Measurements from ENCODE around the gene FKBP11.
A peak's percentile ranks its signal among the peaks of the same experiment; 100 is the strongest.
"Not testable (repeated sequence)": the region's sequence is repeated elsewhere in the genome, so short reads cannot be mapped to it uniquely, and the experiment has no call there.

FKBP11 gene

GRCh38 chr12:48954841-48955501, 29.7 kb upstream of the FKBP11 start:
- no peak for DNase-seq

GRCh38 chr12:48954061-48954460, 28.8 kb upstream of the FKBP11 start:
- DNase-seq, result no peak

GRCh38 chr12:48952691-48953090, 27.4 kb upstream of the FKBP11 start:
- no peak for DNase-seq

GRCh38 chr12:48947727-48948126, 22.4 kb upstream of the FKBP11 start:
- no peak for DNase-seq

- no peak for DNase-seq
These were observed 21.7 kb upstream of the FKBP11 start for GRCh38 chr12:48946943-48947342.

- no peak for DNase-seq
These were observed 20.9 kb upstream of the FKBP11 start for GRCh38 chr12:48946205-48946604.

- DNase-seq, result no peak
These were observed 17.9 kb upstream of the FKBP11 start for GRCh38 chr12:48943221-48943620.

- no peak for DNase-seq
These were observed 14.9 kb upstream of the FKBP11 start for GRCh38 chr12:48940181-48940580.

- DNase-seq, result no peak
These were observed 13.5 kb upstream of the FKBP11 start for GRCh38 chr12:48938805-48939204.

GRCh38 chr12:48937170-48937569, 11.9 kb upstream of the FKBP11 start:
- no peak for DNase-seq

- DNase-seq, result peak; percentile 75
These were observed 11.2 kb upstream of the FKBP11 start for GRCh38 chr12:48936379-48936979.

- no peak for DNase-seq
These were observed 9.0 kb upstream of the FKBP11 start for GRCh38 chr12:48934312-48934706.

GRCh38 chr12:48933664-48934311, 8.5 kb upstream of the FKBP11 start:
- DNase-seq, result peak; percentile 75

GRCh38 chr12:48932878-48933277, 7.6 kb upstream of the FKBP11 start:
- no peak for DNase-seq

- DNase-seq, result no peak
These were observed 5.2 kb upstream of the FKBP11 start for GRCh38 chr12:48930475-48930874.

- no peak for DNase-seq
These were observed 4.3 kb upstream of the FKBP11 start for GRCh38 chr12:48929551-48929950.

GRCh38 chr12:48927261-48927660, 2.0 kb upstream of the FKBP11 start:
- DNase-seq, result no peak

GRCh38 chr12:48924617-48925303, 532 bp downstream of the FKBP11 start:
- DNase-seq, result peak; percentile 77

- DNase-seq, result no peak
These were observed 2.2 kb downstream of the FKBP11 start for GRCh38 chr12:48923117-48923516.

- peak; percentile 54 for DNase-seq
These were observed 7.3 kb downstream of the FKBP11 start for GRCh38 chr12:48917857-48918537.

GRCh38 chr12:48910196-48910595, 15.1 kb downstream of the FKBP11 start:
- DNase-seq, result no peak

GRCh38 chr12:48909698-48910097, 15.6 kb downstream of the FKBP11 start:
- DNase-seq, result not testable (repeated sequence)

GRCh38 chr12:48907245-48907644, 18.0 kb downstream of the FKBP11 start:
- no peak for DNase-seq
